ENCODE results near the gene BCDIN3D.

GRCh38 chr12:49807991-49808580 is 34.8 kb downstream of the BCDIN3D start:
- TF ChIP-seq CTCF (IDR thresholded peaks at IDR 0.05) (no peak), POLR2AphosphoS5 (IDR thresholded peaks at IDR 0.05) (no peak), POLR2A (IDR thresholded peaks at IDR 0.05) (no peak)

All from sigmoid colon (tissue), 4 donors.